ENCODE results near the gene DES. TPM values are rescaled to one million over a fixed set of nuclear protein-coding genes. Genes with fewer than 3 reads are reported as not detected.

The DES gene
- total and polyA plus RNA-seq, 2 of the 4 experiments (the other 2 are of a cell fraction) = 4.3 to 4.9 TPM

DNA sequence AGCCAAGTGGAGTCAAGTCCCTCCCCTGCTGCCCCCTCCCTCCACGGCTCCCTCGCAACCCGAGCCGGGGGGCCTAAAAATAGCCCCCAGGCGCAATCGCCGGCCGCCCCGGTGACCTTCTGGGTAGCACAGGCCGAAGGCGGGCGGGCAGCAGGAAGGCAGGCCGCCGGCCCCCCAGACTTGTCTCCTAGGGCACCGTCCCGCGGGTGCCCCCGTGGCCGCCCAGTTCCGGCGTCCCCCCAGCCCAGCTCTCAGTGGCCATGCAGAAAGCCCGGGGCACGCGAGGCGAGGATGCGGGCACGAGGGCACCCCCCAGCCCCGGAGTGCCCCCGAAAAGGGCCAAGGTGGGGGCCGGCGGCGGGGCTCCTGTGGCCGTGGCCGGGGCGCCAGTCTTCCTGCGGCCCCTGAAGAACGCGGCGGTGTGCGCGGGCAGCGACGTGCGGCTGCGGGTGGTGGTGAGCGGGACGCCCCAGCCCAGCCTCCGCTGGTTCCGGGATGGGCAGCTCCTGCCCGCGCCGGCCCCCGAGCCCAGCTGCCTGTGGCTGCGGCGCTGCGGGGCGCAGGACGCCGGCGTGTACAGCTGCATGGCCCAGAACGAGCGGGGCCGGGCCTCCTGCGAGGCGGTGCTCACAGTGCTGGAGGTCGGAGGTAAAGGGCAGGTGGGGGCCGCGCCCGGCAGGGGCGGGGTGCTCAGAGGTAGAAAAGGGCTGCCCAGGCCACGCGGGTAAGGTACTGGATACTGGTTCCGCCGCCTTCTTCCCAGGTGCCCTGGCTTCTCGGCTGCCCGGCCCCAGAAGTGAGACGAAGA, 16.7 kb downstream of the DES start, which contains the start of gene SPEG (continued):
- TF ChIP-seq CHD1 (IDR thresholded peaks at IDR 0.05; ENCODE audit: low read depth, low read length) = no peak
- no peak for TF ChIP-seq SMC3 (IDR thresholded peaks at IDR 0.05; ENCODE audit: low read depth, low read length)

DNA sequence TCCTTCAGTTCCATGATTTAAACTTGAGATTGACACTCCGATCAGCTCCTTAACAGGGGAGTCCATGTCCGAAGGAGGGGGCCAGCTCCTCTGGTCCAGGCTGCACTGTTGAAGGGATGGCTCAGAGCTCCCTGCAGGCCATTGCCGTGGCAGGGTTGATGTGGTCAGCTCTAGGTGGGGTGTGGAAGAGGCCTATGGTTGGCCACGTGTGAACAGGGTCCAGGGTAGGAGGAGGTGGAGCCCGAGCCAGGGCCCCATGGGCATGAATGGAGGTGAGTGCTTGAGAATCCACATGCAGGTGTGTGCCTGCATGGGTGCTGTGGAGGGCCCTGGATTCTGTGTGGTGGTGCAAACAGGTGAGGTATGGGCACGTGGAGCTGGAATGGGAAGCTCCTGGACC, 17.5 kb downstream of the DES start:
- no peak overlapping the region for H2BK20ac ChIP-seq (ENCODE audit: low read depth, low read length)
- ATAC-seq (ENCODE audit: low read depth) = no peak
- no peaks in the 10 kb centered on the region for H4K20me1 ChIP-seq (ENCODE audit: insufficient read depth, low read length)
- DNase-seq = no peak
- no peak overlapping the region for H3K56ac ChIP-seq (ENCODE audit: extremely low read depth, insufficient read depth, low read length)
- no peak overlapping the region for H3K18ac ChIP-seq (ENCODE audit: low read depth, low read length)
- no peak overlapping the region for H2BK120ac ChIP-seq (ENCODE audit: low read depth, low read length)
- no peak overlapping the region for H2AFZ ChIP-seq (replicated peaks; ENCODE audit: low read length, poor library complexity)
- H3K27me3 ChIP-seq (ENCODE audit: control insufficient read depth, insufficient read depth, low read length) = no peaks in the 10 kb centered on the region; the same call in 1 of the 2 replicates
- no TSS peak for BruUV-seq (replicated peaks)
- H4K91ac ChIP-seq (ENCODE audit: insufficient read depth, low read depth, low read length) = no peak overlapping the region
- no peak overlapping the region for H3K14ac ChIP-seq (replicated peaks; ENCODE audit: low read depth, low read length)
- H3K27ac ChIP-seq (ENCODE audit: insufficient read depth, low read length) = no peak overlapping the region
- H3K9me1 ChIP-seq (ENCODE audit: insufficient read depth, low read length) = peaks cover 3% of the 10 kb centered on the region; the same call in 1 of the 2 replicates
- H4K8ac ChIP-seq (ENCODE audit: low read depth in 2 of 2, low read length in 2 of 2) = no peak overlapping the region
- WGBS, 2 experiments (ENCODE audit: extremely low coverage in 2 of 2, insufficient read length in 1 of 2) = 91% methylated on average over 5 of the region's 6 CpGs; no CpG with 5 or more reads in 1 of the 2 experiments
- no peak overlapping the region for H2AK5ac ChIP-seq (ENCODE audit: low read depth, low read length)
- dilution Hi-C loops (cut with HindIII; ENCODE audit: low sequenced_read_pairs, unreplicated experiment) = no loop called here
- H3K23ac ChIP-seq (ENCODE audit: low read depth, low read length) = no peak overlapping the region
- H3K36me3 ChIP-seq (ENCODE audit: control insufficient read depth, insufficient read depth, low read length) = no peaks in the 10 kb centered on the region
- no peak overlapping the region for H3K4ac ChIP-seq (ENCODE audit: low read depth, low read length)
- H3K4me1 ChIP-seq (ENCODE audit: control insufficient read depth, insufficient read depth, low read length) = peaks cover 5% of the 10 kb centered on the region
- no peaks in the 10 kb centered on the region for H3K79me1 ChIP-seq (ENCODE audit: low read depth in 1 of 2, low read length in 2 of 2)
- ChIA-PET POLR2A (ENCODE audit: unreplicated experiment) (no interaction called here), CTCF (interaction anchor here (1.0 to 1.1 kb wide), 2 partner anchors 13 to 94 kb away, joined by 4 read pairs; no protein-coding TSS in a partner anchor)
- no peaks in the 10 kb centered on the region for H3K9me3 ChIP-seq (ENCODE audit: control insufficient read depth, insufficient read depth, low read length)
- in situ Hi-C loops (cut with MboI; ENCODE audit: low sequenced_read_pairs) = no loop called here
- no peak overlapping the region for H4K5ac ChIP-seq (ENCODE audit: low read depth, low read length)
- H2BK5ac ChIP-seq (ENCODE audit: low read depth, low read length, poor library complexity, severe bottlenecking) = no peak overlapping the region
- H3K9ac ChIP-seq (ENCODE audit: low read depth, low read length) = no peak overlapping the region
- H3K4me2 ChIP-seq (ENCODE audit: low read depth, low read length) = no peak overlapping the region
- H2BK15ac ChIP-seq (ENCODE audit: low read depth, low read length) = no peak overlapping the region
- intact Hi-C loops (cut with micrococcal nuclease) = no loop called here
- H3K4me3 ChIP-seq (ENCODE audit: insufficient read depth, low read depth, low read length) = no peak overlapping the region
- H2AK9ac ChIP-seq (replicated peaks; ENCODE audit: low read depth, low read length, poor library complexity) = no peak overlapping the region
- TF ChIP-seq CHD1 (IDR thresholded peaks at IDR 0.05; ENCODE audit: low read depth, low read length) = no peak
- no peak for TF ChIP-seq NFE2L2 (IDR thresholded peaks at IDR 0.05; ENCODE audit: low read depth, low read length)
- TF ChIP-seq, protein P1, sequence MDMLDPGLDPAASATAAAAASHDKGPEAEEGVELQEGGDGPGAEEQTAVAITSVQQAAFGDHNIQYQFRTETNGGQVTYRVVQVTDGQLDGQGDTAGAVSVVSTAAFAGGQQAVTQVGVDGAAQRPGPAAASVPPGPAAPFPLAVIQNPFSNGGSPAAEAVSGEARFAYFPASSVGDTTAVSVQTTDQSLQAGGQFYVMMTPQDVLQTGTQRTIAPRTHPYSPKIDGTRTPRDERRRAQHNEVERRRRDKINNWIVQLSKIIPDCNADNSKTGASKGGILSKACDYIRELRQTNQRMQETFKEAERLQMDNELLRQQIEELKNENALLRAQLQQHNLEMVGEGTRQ (IDR thresholded peaks at IDR 0.05; ENCODE audit: low read depth, low read length) = no peak
- TF ChIP-seq BHLHE40 (IDR thresholded peaks at IDR 0.05; ENCODE audit: low read depth, low read length) = no peak
- no peak for TF ChIP-seq MAFK (IDR thresholded peaks at IDR 0.05; ENCODE audit: low read depth, low read length)
- TF ChIP-seq CEBPB (IDR thresholded peaks at IDR 0.05; ENCODE audit: low read depth, low read length) = no peak
- TF ChIP-seq SMC3 (IDR thresholded peaks at IDR 0.05; ENCODE audit: low read depth, low read length) = no peak
- TF ChIP-seq POLR2A (IDR thresholded peaks at IDR 0.05; ENCODE audit: low read depth, low read length) = no peak
- TF ChIP-seq CTCF (conservative IDR thresholded peaks at IDR 0.05; ENCODE audit: low read depth, low read length) = no peak
- TF ChIP-seq MXI1 (IDR thresholded peaks at IDR 0.05; ENCODE audit: borderline replicate concordance, low read depth, low read length) = no peak
- no peak for TF ChIP-seq MAZ (IDR thresholded peaks at IDR 0.05; ENCODE audit: borderline replicate concordance, low read depth, low read length)
- TF ChIP-seq RFX5 (IDR thresholded peaks at IDR 0.05; ENCODE audit: low read depth, low read length) = no peak
- TF ChIP-seq RCOR1 (IDR thresholded peaks at IDR 0.05; ENCODE audit: insufficient replicate concordance, low read length) = no peak
- no peak for TF ChIP-seq FOS (IDR thresholded peaks at IDR 0.05; ENCODE audit: low read depth, low read length)
- TF ChIP-seq RAD21 (IDR thresholded peaks at IDR 0.05; ENCODE audit: low read length) = no peak
